Heart left ventricle (tissue), 16 donors: ENCODE results near the gene GPC3. TPM values are rescaled to one million over a fixed set of nuclear protein-coding genes. Genes with fewer than 3 reads are reported as not detected.

Source experiments
- ATAC-seq, 4 donors: fragments of 200-7000 bp; cut with Tn5 transposase; one replicate each; pipeline ENCODE4 v1.9.1; 2020 to 2022; ENCODE audit warnings: moderate library complexity in 4 of 4, mild to moderate bottlenecking in 3 of 4, moderate number of reproducible peaks in 1 of 4
- DNase-seq, 5 donors: peaks; one replicate each; pipeline ENCODE4 v3.0.0-alpha.2; 2020
- H3K27ac ChIP-seq, 12 donors: fragments of 200-600 bp; sonication (generic) in 4 of 12; one replicate each; pipeline versions ENCODE4 v1.5.0 to v1.8.0; 2016 to 2022; ENCODE audit warnings: mild to moderate bottlenecking in 2 of 12
- H3K27me3 ChIP-seq, 9 donors: fragments of 200-600 bp; sonication (generic) in 2 of 9; one replicate each; pipeline versions ENCODE4 v1.5.1 to v1.8.0; 2016 to 2022; ENCODE audit warnings: mild to moderate bottlenecking in 3 of 9
- H3K36me3 ChIP-seq, 9 donors: fragments of 200-600 bp; sonication (generic) in 2 of 9; one replicate each; pipeline versions ENCODE4 v1.5.0 to v1.8.0; 2018 to 2022; ENCODE audit warnings: mild to moderate bottlenecking in 2 of 9
- H3K4me1 ChIP-seq, 12 donors: fragments of 200-600 bp; sonication (generic) in 4 of 12; one replicate each; pipeline versions ENCODE4 v1.5.0 to v1.8.0; 2016 to 2022; ENCODE audit warnings: mild to moderate bottlenecking in 3 of 12
- H3K4me3 ChIP-seq, 12 donors: fragments of 200-600 bp; sonication (generic) in 4 of 12; one replicate each; pipeline versions ENCODE4 v1.5.0 to v1.8.0; 2017 to 2022; ENCODE audit warnings: mild to moderate bottlenecking in 9 of 12, moderate library complexity in 4 of 12
- H3K9me3 ChIP-seq, 12 donors: fragments of 200-600 bp; sonication (generic) in 4 of 12; one replicate each; pipeline versions ENCODE4 v1.5.0 to v1.8.0; 2016 to 2022; ENCODE audit warnings: mild to moderate bottlenecking in 1 of 12
- CTCF ChIP-seq, 12 donors: fragments of 200-600 bp; sonication (generic) in 4 of 12; IDR thresholded peaks; one replicate each; pipeline versions ENCODE4 v1.5.0 to v1.8.0; 2018 to 2022; ENCODE audit warnings: antibody characterized with exemption in 12 of 12, mild to moderate bottlenecking in 5 of 12
- POLR2A ChIP-seq, 2 donors: fragments of 450-650 bp; IDR thresholded peaks; one replicate each; pipeline ENCODE4 v1.6.1; 2017; ENCODE audit warnings: antibody characterized with exemption in 2 of 2, mild to moderate bottlenecking in 2 of 2, moderate library complexity in 2 of 2
- WGBS, 4 donors: extraction: QIAGEN DNeasy Blood & Tissue Kit in 2 of 4; methylation state at CpG; one replicate each; pipeline versions ENCODE4 v1.1.5 to v1.1.7; 2013 to 2018; 5-methylcytosine and 5-hydroxymethylcytosine counted together
- intact Hi-C, 10 donors: fragments of 100-400 bp; cut with DNase I; formaldehyde crosslinking; loops; one replicate each; pipeline versions ENCODE4 v1.11.1 to v1.14.2; 2022
- polyA plus RNA-seq, 2 donors: library from polyadenylated mRNA; stranded (reverse); fragments of 200-250 nt; gene quantifications; one replicate each; pipeline ENCODE4 v1.2.3, GENCODE V29; 2013
- total RNA-seq, 9 donors: library from RNA; depleted of rRNA in 2 of 9; stranded (reverse); fragments of >200 nt in 2 of 9; fragmentation: NEBNext Ultra II Directional in 3 of 9; extraction: Animal tissue kit (Norgen Biotek cat#: 25700) in 3 of 9; gene quantifications; one replicate each; pipeline versions ENCODE4 v1.1.0 to v1.2.4, GENCODE V29; 2016 to 2023
- donor health status: ischemic (EF 13 %, LVEDD 7.1; RV severe dilation, severe dysfunction).
- donor health status: healthy with polysubstance abuse.
- donor health status: DM: no; HTN: yes; CAD: no.
- donor health status: DM: no; HTN: no; CAD: no.
- donor health status: ischemic (EF 25% LVEDD 6.9; RV normal size, moderate dysfunction).
- donor health status: ischemic (EF 25% LVEDD 5.7; RV mildly dilated, moderate dysfunction).
- donor health status: healthy.
- donor health status: DM: yes; HTN: yes; CAD: no.
- donor health status: ischemic (EF 35%, LVEDD 5.7; RV mildly dilated, moderate dysfunction).
- donor health status: nonischemic (EF 11% LVEDD 7.7; RV severe dilation, severe dysfunction).
- donor health status: DM: yes; HTN: yes; CAD: no.
- donor health status: PGD.
- donor health status: ischemic (EF 29% LVEDD 5.4; RV normal size, mild dysfunction).
- donor health status: nonischemic (EF 23%, LVEDD 6.1; RV moderate dilation, normal function).

Gene GPC3
- total and polyA plus RNA-seq, 11 donors: 0.19 to 16.9 (median 2.8) TPM

- H3K27me3 ChIP-seq: peaks cover 0 to 4% (median 0%) of the 10 kb centered on the region in 9 donors
- peaks cover 0 to 5% (median 0%) of the 10 kb centered on the region in 12 donors for H3K9me3 ChIP-seq
- intact Hi-C loops: no loop called here
- DNase-seq (no peak), ATAC-seq (no peak)
- no peak overlapping the region for H3K27ac ChIP-seq
- no peaks in the 10 kb centered on the region for H3K36me3 ChIP-seq
- 85 to 91% (median 89%) methylated on average over 7 of the region's 7 CpGs for WGBS, 4 donors
- no peak overlapping the region for H3K4me3 ChIP-seq
- no peak for TF ChIP-seq CTCF (IDR thresholded peaks at IDR 0.05)
- TF ChIP-seq POLR2A (IDR thresholded peaks at IDR 0.05): no peak
- H3K4me1 ChIP-seq: no peaks in the 10 kb centered on the region
Observed at GRCh38 chrX:133559909-133560308, 425.5 kb downstream of the GPC3 start.

DNA sequence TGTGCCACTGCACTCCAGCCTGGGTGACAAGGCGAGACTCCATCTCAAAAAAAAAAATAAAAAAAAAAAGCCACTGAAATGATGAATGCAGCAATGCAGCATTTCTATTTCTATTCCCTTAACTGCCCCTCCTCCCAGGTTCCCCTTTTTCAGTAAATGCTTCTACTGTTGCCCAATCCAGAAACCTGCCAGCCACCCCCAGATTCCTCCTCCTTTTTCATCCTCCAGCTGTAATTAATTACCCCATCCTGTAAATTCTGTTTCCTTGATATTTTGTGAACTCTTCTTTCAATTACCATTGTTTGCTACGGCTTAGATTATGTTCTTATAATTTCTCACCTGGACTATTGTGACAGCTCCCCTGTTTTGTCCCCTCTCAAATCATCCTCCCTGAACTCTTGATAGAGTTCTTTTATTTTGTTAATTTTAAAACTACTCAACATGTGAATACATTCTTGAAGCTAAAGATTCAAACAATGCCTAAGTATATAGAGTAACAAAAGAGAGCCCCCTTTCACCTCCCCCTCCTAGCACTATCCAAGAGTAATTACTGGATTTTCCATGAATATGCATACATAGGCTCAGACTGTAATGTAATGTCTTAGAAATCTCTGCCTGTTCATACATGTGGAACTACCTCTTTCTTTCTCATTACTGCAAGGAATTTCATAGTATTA is 429.5 kb downstream of the GPC3 start:
- DNase-seq (no peak), ATAC-seq (no peak)
- H3K4me3 ChIP-seq: no peak overlapping the region
- 73 to 83% (median 78%) methylated on average over 2 of the region's 2 CpGs for WGBS, 4 donors
- H3K27me3 ChIP-seq: peaks cover 0 to 9% (median 0%) of the 10 kb centered on the region in 9 donors
- H3K27ac ChIP-seq: no peak overlapping the region
- TF ChIP-seq POLR2A (IDR thresholded peaks at IDR 0.05) (no peak), CTCF (IDR thresholded peaks at IDR 0.05) (no peak)
- H3K4me1 ChIP-seq: no peaks in the 10 kb centered on the region
- H3K9me3 ChIP-seq: peaks cover 0 to 14% (median 0%) of the 10 kb centered on the region in 12 donors
- H3K36me3 ChIP-seq: no peaks in the 10 kb centered on the region
- intact Hi-C loops: no loop called here

- WGBS, 4 donors: 49 to 62% (median 56%) methylated on average over 4 of the region's 4 CpGs
- DNase-seq: no peak
- ATAC-seq: no peak
- Histone ChIP-seq H3K4me1 (no peaks in the 10 kb centered on the region), H3K27ac (no peak overlapping the region), H3K36me3 (no peaks in the 10 kb centered on the region), H3K27me3 (peaks cover 0 to 5% (median 0%) of the 10 kb centered on the region in 9 donors), H3K9me3 (peaks cover 0 to 14% (median 0%) of the 10 kb centered on the region in 12 donors), H3K4me3 (no peak overlapping the region)
- TF ChIP-seq CTCF (IDR thresholded peaks at IDR 0.05): no peak
- intact Hi-C loops: no loop called here
Observed at GRCh38 chrX:133550665-133551485, 434.5 kb downstream of the GPC3 start.

GRCh38 chrX:133549295-133549933 is 436.0 kb downstream of the GPC3 start:
- no peak for DNase-seq
- intact Hi-C loops: no loop called here
- Histone ChIP-seq H3K27me3 (peaks cover 0 to 5% (median 0%) of the 10 kb centered on the region in 9 donors), H3K36me3 (no peaks in the 10 kb centered on the region), H3K4me1 (no peaks in the 10 kb centered on the region), H3K9me3 (peaks cover 0 to 3% (median 0%) of the 10 kb centered on the region in 12 donors), H3K4me3 (no peak overlapping the region), H3K27ac (no peak overlapping the region)
- TF ChIP-seq CTCF (IDR thresholded peaks at IDR 0.05): no peak
- TF ChIP-seq POLR2A (IDR thresholded peaks at IDR 0.05): no peak
- no peak for ATAC-seq
